ENCODE data around the gene TNFAIP3.

The TNFAIP3 gene

DNA sequence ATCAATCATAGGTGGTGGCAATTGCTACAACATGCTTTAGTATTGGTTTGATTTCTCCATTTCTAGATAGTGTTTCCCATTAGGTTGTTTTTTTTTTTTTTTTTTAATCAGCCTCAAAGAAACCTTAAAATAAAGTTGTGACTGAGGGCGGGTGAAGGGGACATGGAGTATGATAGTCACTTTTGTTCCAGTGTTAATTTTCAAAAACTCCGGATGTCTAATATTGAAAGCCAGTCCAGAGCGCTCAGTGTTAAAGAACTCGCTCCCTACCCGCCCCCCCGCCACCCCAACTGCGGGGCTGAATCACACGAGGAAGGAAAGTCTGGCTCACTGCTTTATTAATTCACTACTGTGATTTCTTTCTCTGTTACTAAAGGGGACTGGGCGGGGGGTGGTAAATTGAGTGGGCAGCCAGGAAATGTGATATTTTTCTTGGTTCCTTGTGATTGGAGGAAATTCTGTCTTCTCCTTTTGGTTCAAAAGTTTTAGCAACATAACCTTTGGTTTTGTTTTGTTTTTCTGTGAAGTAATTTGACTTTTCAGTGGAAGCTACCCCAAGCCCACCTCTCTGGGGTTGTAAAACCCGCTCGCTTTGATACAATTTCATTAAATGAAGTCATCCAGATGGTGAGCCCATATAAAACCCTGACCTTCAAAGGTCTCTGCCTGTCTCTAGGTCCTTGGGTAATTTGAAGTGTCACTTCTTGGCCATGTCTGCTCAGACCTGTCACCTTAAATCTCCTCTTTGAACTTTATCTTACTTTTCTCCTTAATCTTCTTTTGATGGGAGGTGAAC, 38.0 kb downstream of the TNFAIP3 start:
- peak; percentile 86 to 87 for DNase-seq

DNA sequence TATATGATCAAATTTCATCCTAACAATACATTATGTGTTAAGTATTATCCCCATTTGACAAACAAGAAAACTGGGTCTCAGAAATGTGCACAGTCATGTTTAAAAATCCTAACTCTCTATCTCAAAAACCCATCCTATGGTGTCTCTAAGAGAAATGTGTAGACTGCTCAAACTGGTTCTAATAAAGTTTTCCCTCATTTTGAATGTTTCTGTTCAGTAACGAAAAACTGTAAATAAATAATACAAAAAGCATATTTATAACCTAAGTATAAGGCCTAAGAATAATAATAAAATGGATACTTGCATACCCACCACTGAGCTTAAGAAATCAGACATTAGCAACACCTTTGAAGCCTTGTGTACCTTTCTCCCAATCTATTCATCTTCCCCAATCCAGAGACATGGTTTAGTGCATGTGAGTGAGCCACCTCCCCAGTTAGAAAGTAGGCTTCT, 39.0 kb downstream of the TNFAIP3 start:
- no peak for DNase-seq

DNA sequence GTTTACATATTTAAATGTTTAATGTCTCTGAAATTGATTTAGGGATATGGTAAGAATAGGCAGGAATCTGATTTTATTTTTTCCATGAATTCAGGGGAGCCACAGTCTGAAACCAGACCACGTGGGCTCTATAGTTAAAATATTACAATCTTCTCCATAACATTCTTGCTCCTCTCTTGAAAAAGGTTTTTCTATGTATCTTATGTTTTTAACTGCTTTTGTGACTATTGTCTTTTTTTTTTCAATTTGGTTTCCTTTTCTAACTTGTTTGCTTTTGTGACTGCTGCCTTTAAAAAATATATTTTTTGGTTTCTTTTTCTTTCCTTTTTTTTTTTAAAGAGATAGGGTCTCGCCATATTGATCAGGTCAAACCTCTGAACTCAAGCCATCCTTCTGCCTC, 40.1 kb downstream of the TNFAIP3 start:
- DNase-seq: no peak

DNA sequence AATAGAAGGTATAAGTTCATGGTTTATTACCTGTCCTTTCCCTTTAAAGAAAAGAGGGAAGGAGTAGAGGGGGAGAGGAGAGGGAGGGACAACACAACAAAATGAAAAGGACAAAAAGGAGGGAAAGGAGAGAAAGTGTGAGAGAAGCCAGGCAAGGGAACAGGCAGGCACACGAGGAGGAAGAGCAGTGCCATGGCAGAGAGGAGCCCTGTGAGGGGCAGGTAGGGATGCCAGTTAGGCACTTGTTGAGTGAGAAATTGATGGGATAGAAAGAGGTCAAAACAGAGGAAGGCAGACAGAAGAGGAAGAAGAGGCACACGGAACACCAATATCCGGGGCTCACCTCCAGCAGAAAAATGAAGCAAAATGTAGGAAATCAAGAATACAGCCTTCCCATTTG, 42.5 kb downstream of the TNFAIP3 start:
- DNase-seq: no peak

DNA sequence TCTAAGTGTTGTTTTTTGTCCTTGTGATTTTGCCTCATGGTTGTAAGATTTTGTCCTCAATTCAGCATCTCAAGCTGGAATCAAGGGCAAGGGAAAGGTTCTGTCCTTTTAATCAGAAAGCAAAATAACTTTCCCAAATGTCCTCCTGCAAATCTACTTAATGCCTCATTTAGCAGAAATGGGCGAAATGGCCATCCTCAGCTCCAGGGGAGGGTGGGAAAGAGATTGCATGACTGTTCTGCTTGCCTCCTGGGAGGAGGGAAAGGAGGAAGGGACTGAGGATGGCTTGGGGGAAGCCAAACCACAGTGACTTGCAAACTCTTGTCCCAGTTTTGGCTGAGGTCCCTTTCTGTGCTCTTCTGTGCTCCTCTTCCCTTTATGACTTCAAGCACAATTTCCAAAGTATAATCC, 43.4 kb downstream of the TNFAIP3 start:
- no peak for DNase-seq

DNA sequence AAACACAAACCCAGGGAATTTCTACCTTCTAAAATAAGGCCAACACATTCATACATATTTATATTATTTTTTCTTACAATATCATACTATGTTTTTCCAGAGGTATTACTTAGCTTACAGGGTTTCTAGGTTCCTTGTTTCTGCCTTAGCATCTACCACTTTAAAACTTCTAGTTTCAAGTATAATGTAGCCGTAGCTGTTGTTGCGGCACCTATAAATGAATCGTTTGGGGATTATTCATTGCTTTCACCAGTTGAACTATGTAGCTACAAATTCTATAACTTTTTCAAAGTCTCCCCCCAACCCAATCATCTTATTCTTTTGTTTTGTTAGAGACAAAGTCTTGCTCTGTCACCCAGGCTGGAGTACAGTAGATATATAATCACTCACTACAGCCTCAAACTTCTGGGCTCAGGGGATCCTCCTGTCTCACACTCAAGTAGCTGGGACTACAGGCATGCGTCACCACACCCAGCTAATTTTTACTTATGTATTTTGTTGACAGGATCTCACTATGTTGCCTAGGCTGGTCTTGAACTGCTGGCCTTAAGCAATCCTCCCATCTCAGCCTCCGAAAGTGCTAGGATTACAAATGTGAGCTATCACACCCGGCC, 43.9 kb downstream of the TNFAIP3 start:
- DNase-seq: no peak

DNA sequence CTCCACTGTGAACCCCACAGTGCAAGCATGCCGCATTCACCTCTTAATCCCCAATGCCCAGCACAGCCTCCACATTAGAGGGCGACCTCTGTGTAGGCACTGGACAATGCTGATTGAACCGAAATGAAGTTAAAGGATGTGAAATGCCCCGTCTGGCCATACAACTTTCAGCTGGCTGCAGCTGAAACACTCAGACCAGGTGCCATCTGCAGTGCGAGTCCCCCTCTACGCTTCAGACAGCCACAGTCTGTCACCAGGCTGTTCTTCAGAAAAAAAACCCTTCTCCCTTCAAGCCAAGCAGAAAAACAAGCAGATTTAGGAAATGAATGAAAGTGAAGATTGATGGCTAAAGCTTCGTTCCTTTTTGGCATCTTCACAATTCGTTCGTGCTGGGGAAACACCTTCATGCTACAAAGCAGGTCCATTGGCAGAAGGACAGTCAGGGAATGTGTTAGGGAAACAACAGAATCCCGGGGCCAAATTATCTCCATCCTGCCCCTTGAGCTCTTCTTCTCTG, 44.7 kb downstream of the TNFAIP3 start:
- no peak for DNase-seq

DNA sequence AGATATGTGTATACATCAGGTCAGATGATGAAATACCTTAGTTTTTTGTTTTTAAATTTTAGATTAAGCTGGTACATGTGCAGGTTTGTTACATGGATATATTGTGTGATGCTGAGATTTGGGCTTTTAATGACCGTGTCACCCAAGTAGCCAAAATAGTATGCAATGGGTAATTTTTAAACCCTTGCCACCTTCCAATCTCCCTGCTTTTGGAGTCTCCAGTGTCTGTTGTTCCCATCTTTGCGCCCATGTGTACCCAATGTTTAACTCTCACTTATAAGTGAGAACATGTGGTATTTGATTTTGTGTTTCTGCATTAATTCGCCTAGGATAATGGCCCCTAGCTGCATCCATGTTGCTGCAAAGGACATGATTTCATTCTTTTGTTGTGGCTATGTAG, 45.8 kb downstream of the TNFAIP3 start:
- DNase-seq: no peak

DNA sequence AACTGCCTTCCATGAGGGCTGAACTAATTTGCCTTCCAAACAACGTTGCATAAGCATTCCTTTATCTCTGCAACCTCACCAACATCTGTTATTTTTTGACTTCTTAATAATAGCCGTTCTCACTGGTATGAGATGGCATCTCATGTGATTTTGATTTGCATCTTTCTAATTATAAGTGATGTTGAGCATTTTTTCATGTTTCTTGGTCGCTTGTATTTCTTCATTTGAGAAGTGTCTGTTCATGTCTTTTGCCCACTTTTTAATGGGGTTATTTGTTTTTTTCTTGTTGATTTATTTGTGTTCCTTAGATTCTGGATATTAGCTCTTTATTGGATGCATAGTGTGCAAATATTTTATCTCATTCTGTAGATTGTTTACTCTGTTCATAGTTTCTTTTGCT, 46.4 kb downstream of the TNFAIP3 start:
- DNase-seq: no peak

DNA sequence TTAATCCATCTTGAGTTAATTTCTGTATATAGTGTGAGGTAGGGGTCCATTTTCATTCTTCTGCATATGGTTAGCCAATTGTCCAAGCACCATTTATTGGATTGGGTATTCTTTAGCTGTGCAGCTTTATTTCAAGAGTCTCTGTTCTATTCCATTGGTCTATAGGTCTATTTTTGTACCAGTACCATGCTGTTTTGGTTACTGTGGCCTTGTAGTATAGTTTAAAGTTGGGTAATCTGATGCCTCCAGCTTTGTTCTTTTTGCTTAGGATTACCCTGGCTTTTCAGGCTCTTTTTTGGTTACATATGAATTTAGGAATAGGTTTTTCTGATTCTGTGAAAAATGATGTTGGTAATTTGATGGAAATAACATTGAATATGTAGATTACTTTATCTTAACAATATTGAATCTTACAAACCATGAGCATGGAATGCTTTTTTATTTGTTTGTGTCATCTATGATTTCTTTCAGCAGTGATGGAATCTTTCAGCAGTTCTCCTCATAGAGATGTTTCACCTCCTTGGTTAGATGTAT, 47.0 kb downstream of the TNFAIP3 start:
- DNase-seq: no peak

DNA sequence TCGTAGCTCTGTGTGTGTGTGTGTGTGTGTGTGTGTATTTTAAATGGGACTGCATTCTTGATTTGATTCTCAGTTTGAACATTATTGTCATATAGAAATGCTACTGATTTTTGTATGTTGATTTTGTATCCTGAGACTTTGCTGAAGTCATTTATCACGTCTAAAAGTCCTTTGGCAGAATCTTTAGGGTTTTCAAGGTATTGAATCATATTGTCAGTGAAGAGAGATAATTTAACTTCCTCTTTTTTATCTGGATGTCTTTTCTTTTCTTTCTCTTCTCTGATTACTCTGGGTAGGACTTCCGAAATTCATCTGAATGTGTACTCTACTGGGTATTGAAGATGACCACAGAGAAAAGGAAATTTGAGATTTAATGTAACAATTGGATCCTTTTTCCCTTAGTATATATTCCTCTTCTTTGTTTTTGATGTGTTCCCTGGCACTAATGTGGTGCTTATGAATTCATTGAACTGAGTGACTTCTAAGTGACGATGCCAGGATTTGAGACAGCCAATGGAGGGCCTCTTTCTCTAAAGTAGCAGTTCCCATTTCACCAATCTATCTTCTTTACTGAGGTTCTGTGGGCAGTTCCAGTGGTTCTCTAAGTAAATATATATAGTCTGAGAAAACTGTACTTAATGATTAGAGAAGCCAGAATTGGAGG, 47.6 kb downstream of the TNFAIP3 start:
- no peak for DNase-seq

DNA sequence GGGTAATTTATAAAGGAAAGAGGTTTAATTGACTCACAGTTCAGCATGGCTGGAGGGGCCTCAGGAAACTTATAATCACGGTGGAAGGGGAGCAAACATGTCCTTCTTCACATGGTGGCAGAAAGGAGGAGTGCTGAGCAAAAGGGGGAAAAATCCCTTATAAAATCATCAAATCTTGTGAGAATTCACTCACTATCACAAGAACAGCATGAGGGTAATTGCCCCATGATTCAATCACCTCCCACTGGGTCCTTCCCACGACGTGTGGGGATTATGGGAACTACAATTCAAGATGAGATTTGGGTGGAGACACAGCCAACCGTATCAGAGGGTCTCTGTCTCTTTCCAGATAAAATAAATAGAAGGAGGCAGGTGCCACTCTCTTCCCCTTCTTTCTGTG, 48.7 kb downstream of the TNFAIP3 start:
- no peak for DNase-seq

DNA sequence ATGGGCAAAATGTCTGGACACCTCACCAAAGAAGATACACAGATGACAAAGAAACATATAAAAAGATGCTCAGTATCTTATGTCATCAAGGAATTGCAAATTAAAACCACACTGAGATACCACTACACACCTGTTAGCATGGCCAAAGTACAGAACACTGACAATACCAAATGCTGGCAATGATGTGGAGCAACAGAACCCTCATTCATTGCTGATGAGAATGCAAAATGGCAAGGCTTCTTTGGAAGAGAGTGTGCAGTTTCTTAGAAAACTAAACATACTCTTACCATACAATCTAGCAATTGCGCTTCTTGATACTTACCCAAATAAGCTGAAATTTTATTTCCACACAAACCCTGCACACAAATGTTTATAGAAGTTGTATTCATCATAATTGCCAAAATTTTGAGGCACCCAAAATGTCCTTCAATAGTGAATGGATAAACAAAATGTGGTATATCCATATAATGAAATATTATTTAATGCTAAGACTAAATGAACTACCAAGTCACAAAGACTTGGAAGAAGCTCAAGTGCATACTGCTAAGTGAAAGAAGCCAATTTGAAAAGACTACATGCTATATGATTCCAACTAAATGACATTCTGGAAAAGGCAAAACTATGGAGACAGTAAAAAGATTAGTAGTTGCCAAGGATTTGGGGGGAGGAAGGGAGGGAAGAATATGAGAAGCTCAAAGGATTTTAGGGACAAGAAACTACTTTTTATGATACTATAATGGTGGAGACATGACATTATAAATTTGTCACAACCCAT, 50.7 kb downstream of the TNFAIP3 start:
- no peak for DNase-seq

DNA sequence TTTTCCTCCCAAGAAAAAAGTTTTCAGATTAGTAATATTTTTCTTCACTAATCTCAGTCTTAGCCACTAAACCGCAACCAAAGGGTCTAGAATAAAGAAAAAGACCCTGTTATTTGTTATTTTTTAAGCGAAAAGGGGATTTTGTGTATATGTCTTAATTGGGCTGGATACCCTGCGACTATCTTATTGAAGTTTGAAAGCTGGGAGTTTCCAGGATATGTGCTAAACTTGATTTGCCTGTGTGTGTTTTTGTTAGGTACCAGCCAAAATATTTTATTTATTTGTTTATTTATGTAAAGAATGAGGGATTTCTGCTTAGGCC, 52.4 kb downstream of the TNFAIP3 start:
- DNase-seq: no peak

DNA sequence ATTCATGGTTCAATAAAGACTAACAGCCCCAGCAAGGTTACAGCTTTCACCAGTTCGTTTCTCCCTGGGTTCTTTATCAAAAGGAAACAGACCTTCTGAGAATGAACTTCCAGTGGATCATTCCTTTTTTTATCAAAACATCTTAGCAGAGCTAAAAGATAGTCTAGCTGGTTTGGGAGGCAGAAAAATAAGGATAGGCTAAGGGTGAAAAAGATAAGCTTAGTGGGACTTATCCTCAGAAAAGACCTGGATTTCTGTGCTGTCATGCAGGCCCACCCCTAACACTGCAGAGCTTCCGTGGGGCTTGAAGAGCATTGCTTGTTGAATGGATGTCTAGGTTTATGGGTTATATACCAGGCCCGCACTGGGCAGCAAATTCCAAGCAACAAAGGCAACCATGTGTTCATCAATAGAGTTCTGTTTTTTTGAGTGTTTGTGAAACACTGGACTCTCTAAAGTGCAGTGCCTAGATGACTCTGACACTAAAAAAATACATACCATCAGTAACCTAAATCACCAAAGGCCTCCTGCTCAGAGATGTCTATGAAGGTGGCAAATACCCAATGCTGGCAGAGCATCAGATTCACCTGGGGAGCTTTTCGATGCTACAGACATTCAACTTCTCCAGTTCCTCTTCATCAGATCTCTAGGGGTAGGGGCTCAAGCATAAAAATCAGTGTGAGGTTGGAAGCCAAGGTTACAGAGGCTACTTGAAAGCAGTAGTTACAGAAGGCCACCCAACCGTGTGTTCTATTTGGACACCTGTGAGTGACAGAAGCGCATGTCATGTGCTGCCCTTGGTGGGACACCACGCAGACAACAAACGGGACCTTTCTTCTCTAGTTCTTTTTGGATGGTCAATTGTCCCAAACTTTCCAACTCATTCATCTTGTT, 53.0 kb downstream of the TNFAIP3 start:
- DNase-seq: no peak

DNA sequence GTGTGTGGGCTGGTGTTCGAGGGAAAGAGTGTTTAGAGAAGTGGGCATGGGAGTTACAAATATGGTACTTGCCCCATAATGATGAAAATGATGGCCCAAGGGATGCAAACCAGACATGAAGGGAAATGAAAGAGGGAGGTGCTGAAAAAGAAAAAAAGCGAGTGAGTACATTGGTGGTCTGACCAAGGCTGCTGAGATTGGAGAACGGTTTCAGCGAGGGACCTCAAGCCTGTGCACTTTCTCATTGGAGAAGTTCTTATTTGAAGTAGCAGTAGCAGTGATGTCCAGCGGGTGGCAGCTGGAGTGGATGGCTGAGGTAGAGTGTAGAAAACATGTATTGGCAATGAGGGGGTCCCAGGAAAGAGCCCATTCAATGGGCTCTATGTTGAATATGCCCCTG, 54.8 kb downstream of the TNFAIP3 start:
- DNase-seq: no peak

DNA sequence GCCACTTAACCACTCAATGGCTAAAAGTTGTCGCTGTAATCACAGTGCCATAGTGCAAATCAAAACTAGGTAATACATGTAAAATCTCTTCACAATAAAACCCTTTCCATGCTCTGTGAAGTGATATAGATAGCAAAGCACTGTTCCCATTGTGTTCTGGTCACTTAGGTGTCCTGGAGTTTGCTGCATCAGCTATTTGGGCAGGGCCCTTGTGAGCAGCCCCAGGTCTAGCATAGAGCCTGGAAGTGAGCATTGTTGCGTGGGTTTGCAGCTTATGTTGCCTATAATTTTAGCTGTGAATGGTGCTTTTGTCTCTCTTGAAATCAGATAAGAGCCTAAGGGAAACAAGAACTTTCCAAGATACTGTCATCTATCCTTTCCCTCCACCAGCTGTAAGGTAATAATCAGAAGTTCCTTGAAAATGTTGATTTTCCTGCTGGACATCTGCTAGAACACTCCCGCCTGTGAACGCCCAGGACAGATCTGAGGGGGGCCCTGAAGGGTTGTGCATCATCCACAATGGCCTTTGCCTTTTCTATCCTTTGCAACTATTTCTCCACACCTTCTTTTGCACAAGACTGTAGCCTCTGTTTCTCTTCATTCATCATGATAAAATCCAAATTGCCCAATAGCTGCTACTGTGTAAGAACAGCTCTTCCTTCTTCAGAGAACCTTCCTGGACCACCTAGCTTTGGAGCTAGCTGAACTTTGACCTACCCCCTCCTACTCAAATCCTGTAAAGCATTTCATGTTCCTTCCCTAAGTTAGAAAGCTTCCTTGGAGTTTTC, 57.0 kb downstream of the TNFAIP3 start:
- no peak for DNase-seq

DNA sequence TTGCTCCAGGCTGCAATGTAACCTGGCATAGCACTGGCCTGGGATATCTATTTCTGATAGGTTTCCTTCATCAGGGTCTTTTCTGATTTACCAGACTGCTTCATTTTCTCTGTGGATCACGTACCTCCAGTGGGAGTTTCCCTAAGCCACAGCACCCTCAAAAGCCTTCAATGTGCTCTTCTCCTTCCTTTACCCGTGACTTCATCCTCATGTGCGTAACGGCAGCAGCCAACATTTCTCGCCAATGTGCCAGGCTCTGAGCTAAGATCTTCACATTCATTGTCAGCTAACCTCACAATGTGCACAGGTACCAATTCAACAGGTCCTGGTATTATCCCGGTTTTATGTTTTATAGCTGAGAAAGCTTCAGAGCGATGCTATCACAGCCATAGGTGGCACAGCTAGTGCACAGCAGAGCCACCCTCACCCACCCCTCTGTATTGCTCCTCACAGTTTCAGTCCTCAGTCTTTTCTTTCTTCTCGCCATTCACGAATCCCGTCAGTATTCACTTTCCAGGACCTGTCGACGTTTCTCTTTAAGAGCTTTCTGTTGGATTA, 58.2 kb downstream of the TNFAIP3 start:
- DNase-seq: no peak

DNA sequence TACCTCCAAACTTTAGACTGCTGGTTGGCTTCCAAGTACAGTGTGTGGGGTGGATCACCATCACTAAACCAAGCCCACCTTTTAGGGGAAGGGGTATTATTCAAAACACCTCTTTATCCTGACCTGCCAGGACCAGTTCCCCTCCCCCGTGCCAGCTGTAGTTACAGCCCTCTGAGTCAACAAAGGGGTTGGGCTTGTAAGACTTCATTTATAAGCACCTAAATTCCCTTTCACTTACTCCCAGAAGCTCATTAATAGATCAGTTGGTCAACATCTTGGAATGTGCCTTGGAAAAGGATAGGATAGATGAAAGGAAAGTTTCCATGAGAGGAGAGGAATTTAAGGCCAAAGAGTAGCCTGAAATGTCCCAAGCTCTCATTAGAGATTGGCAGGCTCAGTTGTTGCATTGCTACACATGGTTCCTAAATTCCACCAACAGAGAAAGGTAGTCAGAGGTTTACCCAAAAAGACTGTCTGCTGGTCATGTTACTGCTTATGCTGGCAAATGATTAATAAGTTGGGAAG, 59.2 kb downstream of the TNFAIP3 start:
- peak; percentile 36 to 39 for DNase-seq

DNA sequence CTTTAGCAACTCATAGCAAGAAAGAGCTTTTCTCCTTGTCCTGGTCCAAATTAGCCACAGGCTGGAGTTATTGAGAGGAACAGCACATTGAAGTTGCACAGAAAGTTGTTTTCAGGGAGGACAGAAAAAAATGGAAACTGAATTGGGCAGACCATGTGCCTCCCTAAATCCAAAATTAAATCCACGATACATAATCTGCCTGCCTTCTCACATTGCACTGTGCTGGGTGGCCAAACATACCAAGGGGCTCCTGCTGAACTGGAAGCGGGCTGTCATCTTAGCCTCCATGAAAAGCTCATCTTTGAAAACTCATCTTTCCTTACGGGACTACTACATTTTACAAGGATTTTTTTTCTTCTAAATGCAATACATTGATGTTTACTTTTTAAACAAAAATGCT, 59.9 kb downstream of the TNFAIP3 start:
- DNase-seq: no peak
